ENCODE measurements around the gene ABCB10.
"Not testable (repeated sequence)": the region's sequence is repeated elsewhere in the genome, so short reads cannot be mapped to it uniquely, and the experiment has no call there.

ABCB10 gene

GRCh38 chr1:229558460-229559335 is at the start of gene ABCB10:
ABCB10 (minus strand) TSS chr1:229558707; CDS start chr1:229558652, 55 bp downstream.
- peak; percentile 97 for DNase-seq

GRCh38 chr1:229607370-229607769 is 48.9 kb upstream of the ABCB10 start:
- DNase-seq, result no peak

- DNase-seq, result no peak
Observed at GRCh38 chr1:229603371-229604005, 45.0 kb upstream of the ABCB10 start.

GRCh38 chr1:229600229-229600628 is 41.7 kb upstream of the ABCB10 start:
- no peak for DNase-seq

GRCh38 chr1:229599218-229599954 is 40.9 kb upstream of the ABCB10 start:
- DNase-seq, result no peak

- peak; percentile 16 for DNase-seq
Observed at GRCh38 chr1:229597877-229598276, 39.4 kb upstream of the ABCB10 start.

- peak; percentile 64 for DNase-seq
Observed at GRCh38 chr1:229596925-229597699, 38.6 kb upstream of the ABCB10 start.

- not testable (repeated sequence) for DNase-seq
Observed at GRCh38 chr1:229595876-229596275, 37.4 kb upstream of the ABCB10 start.

GRCh38 chr1:229594227-229595008 is 35.9 kb upstream of the ABCB10 start:
- no peak for DNase-seq

GRCh38 chr1:229593800-229594199 is 35.3 kb upstream of the ABCB10 start:
- DNase-seq, result no peak

- no peak for DNase-seq
Observed at GRCh38 chr1:229590119-229590518, 31.6 kb upstream of the ABCB10 start.

- no peak for DNase-seq
Observed at GRCh38 chr1:229585338-229585737, 26.8 kb upstream of the ABCB10 start.

GRCh38 chr1:229582715-229583114 is 24.2 kb upstream of the ABCB10 start:
- DNase-seq, result no peak

- DNase-seq, result no peak
Observed at GRCh38 chr1:229582011-229582694, 23.6 kb upstream of the ABCB10 start.

GRCh38 chr1:229581485-229581884 is 23.0 kb upstream of the ABCB10 start:
- no peak for DNase-seq

- peak; percentile 20 for DNase-seq
Observed at GRCh38 chr1:229579059-229579673, 20.7 kb upstream of the ABCB10 start.

- no peak for DNase-seq
Observed at GRCh38 chr1:229578168-229579058, 19.9 kb upstream of the ABCB10 start.

GRCh38 chr1:229574679-229575442 is 16.4 kb upstream of the ABCB10 start:
- no peak for DNase-seq

- DNase-seq, result no peak
Observed at GRCh38 chr1:229572286-229572685, 13.8 kb upstream of the ABCB10 start.

Data from fibroblast of skin of right biceps (primary cell).